ENCODE data around the gene PXDN. TPM values are rescaled to one million over a fixed set of nuclear protein-coding genes. Genes with fewer than 3 reads are reported as not detected.

Gene PXDN
- total and polyA plus RNA-seq, 2 of the 4 experiments (the other 2 are of a cell fraction), result 153 to 332 TPM

DNA sequence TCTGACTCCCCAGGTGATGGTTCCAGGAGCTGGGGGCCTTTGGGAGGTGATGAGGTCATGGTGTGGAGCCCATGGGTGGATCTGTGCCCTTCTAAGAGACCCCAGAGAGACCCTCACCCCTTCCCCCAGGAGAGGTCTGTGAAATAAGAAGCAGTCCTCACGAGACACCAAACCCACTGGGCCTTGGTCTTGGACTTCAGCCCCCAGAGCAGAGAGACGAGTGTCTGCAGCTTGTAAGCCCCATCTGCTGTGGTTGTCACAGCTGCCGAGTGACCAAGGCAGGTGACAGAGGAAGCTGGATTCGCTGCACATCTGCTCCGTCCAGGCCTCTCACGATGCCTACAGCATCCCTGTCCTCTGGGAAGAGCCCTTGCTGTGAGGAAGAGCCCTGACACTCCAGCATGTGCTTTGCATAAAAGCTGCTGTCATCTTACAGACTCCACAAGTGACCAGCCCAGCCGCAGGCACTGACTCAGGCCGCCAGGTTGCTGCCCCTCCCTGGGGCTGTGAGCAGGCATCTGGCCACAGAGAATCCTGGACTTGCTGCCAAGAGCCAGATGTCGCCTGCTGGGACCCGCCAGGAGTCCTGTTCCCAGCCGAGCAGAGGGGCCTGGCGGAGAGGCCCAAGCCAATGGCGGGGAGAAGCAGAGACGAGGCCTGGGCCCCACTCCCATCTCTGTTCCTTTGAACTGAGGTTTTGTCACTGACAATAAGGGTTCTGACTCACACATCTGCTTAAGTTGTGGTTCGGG lies 150.8 kb downstream of the PXDN start:
- Histone ChIP-seq H2BK5ac (ENCODE audit: low read depth, low read length, poor library complexity, severe bottlenecking) (peak overlapping the region; percentile 73), H2AFZ (replicated peaks; ENCODE audit: low read length, poor library complexity) (peak overlapping the region; percentile 63), H3K79me1 (ENCODE audit: low read depth in 1 of 2, low read length in 2 of 2) (peaks cover 0 to 6% of the 10 kb centered on the region in 2 experiments; a peak in 1 of 4 replicates), H3K9ac (ENCODE audit: low read depth, low read length) (no peak overlapping the region), H2BK120ac (ENCODE audit: low read depth, low read length) (peak overlapping the region; percentile 81), H3K36me3 (ENCODE audit: control insufficient read depth, insufficient read depth, low read length) (no peaks in the 10 kb centered on the region), H2AK9ac (replicated peaks; ENCODE audit: low read depth, low read length, poor library complexity) (peak overlapping the region; percentile 7), H3K56ac (ENCODE audit: extremely low read depth, insufficient read depth, low read length) (no peak overlapping the region), H2BK20ac (ENCODE audit: low read depth, low read length) (peak overlapping the region; percentile 58), H3K4ac (ENCODE audit: low read depth, low read length) (peak overlapping the region; percentile 73), H3K27me3 (ENCODE audit: control insufficient read depth, insufficient read depth, low read length) (no peaks in the 10 kb centered on the region), H3K4me3 (ENCODE audit: insufficient read depth, low read depth, low read length) (no peak overlapping the region), H3K9me1 (ENCODE audit: insufficient read depth, low read length) (peaks cover 35% of the 10 kb centered on the region), H3K18ac (ENCODE audit: low read depth, low read length) (no peak overlapping the region), H4K5ac (ENCODE audit: low read depth, low read length) (no peak overlapping the region), H3K23ac (ENCODE audit: low read depth, low read length) (no peak overlapping the region), H4K91ac (ENCODE audit: insufficient read depth, low read depth, low read length) (peak overlapping the region; percentile 68), H3K4me1 (ENCODE audit: control insufficient read depth, insufficient read depth, low read length) (peaks cover 21% of the 10 kb centered on the region), H3K14ac (replicated peaks; ENCODE audit: low read depth, low read length) (0 out of 2 replicates have a peak overlapping the region, but pooled peaks have one; percentile 13), H3K9me3 (ENCODE audit: control insufficient read depth, insufficient read depth, low read length) (0 out of 2 replicates have a peak, but pooled peaks cover 2% of the 10 kb centered on the region), H4K8ac (ENCODE audit: low read depth in 2 of 2, low read length in 2 of 2) (peak overlapping the region in 1 of 2 experiments; percentile 32; a peak in 1 of 4 replicates), H3K4me2 (ENCODE audit: low read depth, low read length) (0 out of 2 replicates have a peak overlapping the region, but pooled peaks have one; percentile 26), H3K27ac (ENCODE audit: insufficient read depth, low read length) (peak overlapping the region; percentile 16; the same call in 1 of the 2 replicates), H2BK15ac (ENCODE audit: low read depth, low read length) (0 out of 3 replicates have a peak overlapping the region, but pooled peaks have one; percentile 46), H2AK5ac (ENCODE audit: low read depth, low read length) (peak overlapping the region; percentile 57), H4K20me1 (ENCODE audit: insufficient read depth, low read length) (peaks cover 13% of the 10 kb centered on the region; the same call in 1 of the 2 replicates)
- dilution Hi-C loops (cut with HindIII; ENCODE audit: low sequenced_read_pairs, unreplicated experiment), result no loop called here
- CTCF ChIA-PET, result interaction anchor here (0.7 to 1.6 kb wide), 2 partner anchors 26 to 157 kb away, joined by 3 to 7 read pairs; no protein-coding TSS in a partner anchor
- ATAC-seq (ENCODE audit: low read depth), result peak; percentile 67
- no TSS peak for BruUV-seq (replicated peaks)
- intact Hi-C loops (cut with micrococcal nuclease), result loop anchor here (2.0 kb wide), 1 partner anchor 149 kb away; no protein-coding TSS in a partner anchor
- peak; percentile 89 for DNase-seq
- TF ChIP-seq BHLHE40 (IDR thresholded peaks at IDR 0.05; ENCODE audit: low read depth, low read length) (peak; percentile 39), MAFK (IDR thresholded peaks at IDR 0.05; ENCODE audit: low read depth, low read length) (no peak), CEBPB (IDR thresholded peaks at IDR 0.05; ENCODE audit: low read depth, low read length) (no peak), FOS (IDR thresholded peaks at IDR 0.05; ENCODE audit: low read depth, low read length) (0 out of 2 replicates have a peak, but pooled peaks have one; percentile 10), RAD21 (IDR thresholded peaks at IDR 0.05; ENCODE audit: low read length) (no peak; the same call in 1 of the 2 replicates), MAZ (IDR thresholded peaks at IDR 0.05; ENCODE audit: borderline replicate concordance, low read depth, low read length) (peak; percentile 64), MXI1 (IDR thresholded peaks at IDR 0.05; ENCODE audit: borderline replicate concordance, low read depth, low read length) (peak; percentile 91), NFE2L2 (IDR thresholded peaks at IDR 0.05; ENCODE audit: low read depth, low read length) (no peak; the same call in 1 of the 2 replicates)
- TF ChIP-seq, protein P1, sequence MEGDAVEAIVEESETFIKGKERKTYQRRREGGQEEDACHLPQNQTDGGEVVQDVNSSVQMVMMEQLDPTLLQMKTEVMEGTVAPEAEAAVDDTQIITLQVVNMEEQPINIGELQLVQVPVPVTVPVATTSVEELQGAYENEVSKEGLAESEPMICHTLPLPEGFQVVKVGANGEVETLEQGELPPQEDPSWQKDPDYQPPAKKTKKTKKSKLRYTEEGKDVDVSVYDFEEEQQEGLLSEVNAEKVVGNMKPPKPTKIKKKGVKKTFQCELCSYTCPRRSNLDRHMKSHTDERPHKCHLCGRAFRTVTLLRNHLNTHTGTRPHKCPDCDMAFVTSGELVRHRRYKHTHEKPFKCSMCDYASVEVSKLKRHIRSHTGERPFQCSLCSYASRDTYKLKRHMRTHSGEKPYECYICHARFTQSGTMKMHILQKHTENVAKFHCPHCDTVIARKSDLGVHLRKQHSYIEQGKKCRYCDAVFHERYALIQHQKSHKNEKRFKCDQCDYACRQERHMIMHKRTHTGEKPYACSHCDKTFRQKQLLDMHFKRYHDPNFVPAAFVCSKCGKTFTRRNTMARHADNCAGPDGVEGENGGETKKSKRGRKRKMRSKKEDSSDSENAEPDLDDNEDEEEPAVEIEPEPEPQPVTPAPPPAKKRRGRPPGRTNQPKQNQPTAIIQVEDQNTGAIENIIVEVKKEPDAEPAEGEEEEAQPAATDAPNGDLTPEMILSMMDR (conservative IDR thresholded peaks at IDR 0.05; ENCODE audit: low read depth, low read length), result no peak
- WGBS, 2 experiments (ENCODE audit: extremely low coverage in 2 of 2, insufficient read length in 1 of 2), result 33% methylated on average over 8 of the region's 15 CpGs; no CpG with 5 or more reads in 1 of the 2 experiments
- POLR2A ChIA-PET (ENCODE audit: unreplicated experiment), result interaction anchor here (0.6 kb wide), 1 partner anchor 24 kb away, joined by 20 read pairs; no protein-coding TSS in a partner anchor
- in situ Hi-C loops (cut with MboI; ENCODE audit: low sequenced_read_pairs), result loop anchor here (25.0 kb wide), 1 partner anchor 169 kb away; no protein-coding TSS in a partner anchor
